ENCODE measurements around the gene SLC26A4.

DNA sequence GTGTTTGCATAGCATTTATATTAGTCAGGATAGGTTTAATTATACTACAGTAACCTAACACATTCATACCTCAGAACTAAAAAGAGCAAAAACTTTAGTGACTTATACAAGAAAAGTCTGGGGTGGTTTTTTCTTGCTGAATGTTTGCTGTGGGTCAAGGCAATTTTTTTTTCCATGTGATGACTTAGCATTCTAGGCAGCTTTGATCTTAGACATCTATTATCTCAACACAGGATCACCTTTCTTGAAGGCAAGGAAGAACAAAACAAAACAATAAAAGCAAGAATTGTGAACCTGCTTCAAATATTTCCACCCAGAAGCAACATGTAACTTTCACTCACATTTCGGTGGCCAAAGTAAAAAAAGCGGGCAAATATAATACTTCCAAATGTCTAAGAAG, 62.6 kb downstream of the SLC26A4 start:
- no peak for TF ChIP-seq POLR2AphosphoS5 (IDR thresholded peaks at IDR 0.05; ENCODE audit: borderline replicate concordance, low read depth, low read length)
- no peak for TF ChIP-seq EZH2 (IDR thresholded peaks at IDR 0.05)

Data from SK-N-MC (cell line).